Kidney capillary endothelial cell (primary cell): ENCODE measurements around the gene SCN9A.
"Not testable (repeated sequence)": the region's sequence is repeated elsewhere in the genome, so short reads cannot be mapped to it uniquely, and the experiment has no call there.

Source experiments
- DNase-seq: peaks from one replicate; pipeline ENCODE4 v3.0.0-alpha.2; 2018; ENCODE audit warnings: low spot score

Gene SCN9A

DNA sequence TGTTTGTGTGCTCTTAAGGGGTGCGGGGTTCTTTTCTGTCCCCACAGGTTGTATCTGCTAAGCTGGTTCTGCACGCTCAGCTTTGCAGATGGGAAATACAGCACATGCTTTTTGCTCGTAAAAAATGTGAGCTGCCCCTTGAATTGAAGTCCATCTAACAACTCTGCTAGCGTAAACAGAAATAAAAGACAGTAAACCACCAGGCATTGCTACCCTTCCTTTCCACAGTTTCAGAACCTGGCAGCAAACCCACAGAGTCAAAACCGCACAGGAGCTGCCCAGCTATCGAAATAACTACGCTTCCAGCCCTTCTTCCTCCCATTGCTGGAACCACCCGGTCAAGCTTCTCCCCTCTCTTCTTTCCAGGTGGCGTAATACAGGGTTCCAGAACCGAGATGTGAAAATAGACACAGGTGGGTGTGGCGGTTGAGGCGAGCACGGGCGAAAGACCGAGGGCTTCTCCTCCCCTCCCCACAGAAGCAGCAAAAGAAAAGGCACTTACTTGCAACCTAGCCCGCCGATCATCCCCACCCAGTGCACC lies 479 bp downstream of the SCN9A start:
- no peak for DNase-seq

- DNase-seq: no peak
Measured at GRCh38 chr2:166373951-166374350, 1.8 kb downstream of the SCN9A start.

DNA sequence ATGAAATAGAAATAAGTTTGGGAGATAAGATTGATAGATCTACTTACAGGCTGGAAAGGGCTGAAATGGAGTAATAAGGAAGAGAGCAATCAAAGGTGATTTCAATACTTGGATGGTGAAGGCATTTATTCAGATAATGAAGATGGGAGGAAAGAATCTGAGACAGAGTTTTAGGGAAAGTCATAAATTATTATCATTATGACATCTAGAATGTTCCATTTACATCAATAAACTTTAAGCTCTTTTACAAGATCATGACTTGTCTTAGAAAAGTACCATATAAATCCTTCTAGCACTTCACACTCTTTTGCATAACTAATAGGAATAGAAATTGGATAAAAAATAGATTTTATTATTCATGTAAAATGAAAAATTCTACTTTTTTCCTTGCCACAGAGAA lies 2.2 kb downstream of the SCN9A start:
- DNase-seq: no peak

GRCh38 chr2:166373105-166373504 lies 2.6 kb downstream of the SCN9A start:
- DNase-seq: no peak

DNA sequence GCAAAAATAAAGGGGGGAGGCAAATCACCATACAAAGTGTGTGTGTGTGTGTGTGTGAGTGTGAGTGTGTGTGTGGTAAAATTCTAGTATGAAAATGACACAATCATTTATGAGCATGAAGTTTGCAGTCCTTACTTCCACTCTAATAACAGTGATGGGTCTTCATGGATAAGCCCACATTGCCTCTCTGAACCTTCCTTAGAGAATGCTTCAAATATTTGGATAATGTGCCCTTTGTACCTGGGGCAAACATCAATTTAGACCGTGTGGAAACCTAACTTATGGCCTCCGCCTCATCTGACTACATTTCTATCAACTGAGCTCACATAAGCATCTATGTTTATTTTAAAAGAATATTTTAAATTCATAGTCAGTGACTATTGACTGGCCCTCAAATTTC lies 3.7 kb downstream of the SCN9A start:
- no peak for DNase-seq

- no peak for DNase-seq
Measured at GRCh38 chr2:166365803-166366420, 9.8 kb downstream of the SCN9A start.

DNA sequence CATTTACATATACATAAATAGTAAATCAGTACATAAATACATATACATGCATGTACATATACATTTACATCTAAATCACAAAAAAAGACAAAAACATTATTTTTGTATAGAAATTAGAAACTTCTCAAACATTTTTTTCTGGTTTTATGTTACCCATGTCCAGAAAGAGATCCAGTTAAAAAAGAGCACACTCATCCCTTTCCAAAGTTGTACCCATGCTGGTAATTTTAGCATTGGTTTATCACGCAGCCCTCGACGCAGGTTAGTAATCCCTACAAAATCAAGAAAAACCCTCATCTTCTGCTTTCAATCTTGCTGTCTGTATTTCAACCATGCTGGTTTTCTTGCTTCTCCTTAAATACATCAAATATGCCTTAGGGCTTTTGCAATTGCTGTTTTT lies 10.5 kb downstream of the SCN9A start:
- DNase-seq: no peak

DNA sequence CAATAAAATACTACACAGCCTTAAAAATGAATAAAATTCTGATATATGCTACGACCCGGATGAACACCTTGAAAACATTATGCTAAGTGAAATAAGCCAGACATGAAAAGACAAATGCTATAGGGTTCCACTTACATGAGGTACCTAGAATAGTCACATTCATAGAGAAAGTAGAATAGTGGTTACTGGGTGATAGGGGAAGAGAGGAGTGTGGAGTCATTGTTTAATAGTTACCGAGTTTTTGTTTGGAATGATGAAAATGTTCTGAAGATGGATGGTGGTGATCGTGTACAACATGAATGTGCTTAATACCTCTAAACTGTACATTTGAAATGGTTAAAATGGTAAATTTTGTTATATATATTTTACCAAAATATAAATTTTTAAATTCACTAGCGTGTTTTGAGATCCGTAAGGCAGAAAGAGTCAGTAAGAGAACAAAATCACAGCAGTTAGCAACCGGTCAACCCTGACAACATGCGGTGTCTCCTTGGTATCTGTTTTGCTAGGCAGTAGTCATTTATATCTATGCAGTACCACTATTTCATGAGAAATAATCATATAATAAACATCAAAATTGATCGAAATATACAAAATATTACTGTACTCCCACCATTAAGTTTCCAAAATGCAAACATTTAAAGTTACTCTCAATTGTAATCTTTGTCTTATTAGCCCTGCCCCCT lies 11.1 kb downstream of the SCN9A start:
- DNase-seq: no peak

DNA sequence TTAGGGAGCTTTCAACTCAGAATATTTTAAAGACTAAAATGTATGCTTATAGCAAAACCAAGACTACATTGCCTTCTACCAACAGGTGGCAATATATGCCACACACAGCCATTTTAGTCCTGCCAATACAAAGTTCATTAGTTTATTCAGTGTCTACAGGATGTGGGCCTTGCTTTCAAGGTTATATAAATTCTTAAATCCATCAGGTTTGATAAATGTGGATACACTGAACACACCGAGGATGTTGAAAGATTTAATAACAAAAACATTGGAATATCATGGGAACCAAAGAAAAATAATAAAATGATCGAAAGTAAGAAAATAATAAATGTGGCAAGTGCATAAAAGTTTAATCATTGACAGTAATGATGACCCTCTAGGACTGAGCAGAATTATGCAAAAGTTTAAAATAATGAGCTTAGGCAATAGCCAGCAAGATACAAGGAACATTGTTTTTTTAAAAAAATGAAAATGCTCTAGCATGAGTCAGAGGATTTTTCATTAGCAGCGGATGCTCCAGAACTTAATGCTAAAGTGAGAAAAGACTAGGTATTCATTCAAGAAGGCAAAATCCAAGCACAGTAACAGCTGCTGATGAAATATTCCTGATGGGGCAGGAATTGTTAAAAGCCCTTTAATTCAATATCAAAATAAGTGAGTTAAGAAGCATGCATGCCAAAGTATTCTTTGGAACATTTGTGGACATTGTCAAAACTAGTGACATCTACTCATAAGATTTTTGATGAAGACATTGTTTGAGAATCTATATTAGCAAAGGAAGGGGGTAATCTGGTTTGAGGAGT lies 14.2 kb downstream of the SCN9A start:
- peak; percentile 57 for DNase-seq

DNA sequence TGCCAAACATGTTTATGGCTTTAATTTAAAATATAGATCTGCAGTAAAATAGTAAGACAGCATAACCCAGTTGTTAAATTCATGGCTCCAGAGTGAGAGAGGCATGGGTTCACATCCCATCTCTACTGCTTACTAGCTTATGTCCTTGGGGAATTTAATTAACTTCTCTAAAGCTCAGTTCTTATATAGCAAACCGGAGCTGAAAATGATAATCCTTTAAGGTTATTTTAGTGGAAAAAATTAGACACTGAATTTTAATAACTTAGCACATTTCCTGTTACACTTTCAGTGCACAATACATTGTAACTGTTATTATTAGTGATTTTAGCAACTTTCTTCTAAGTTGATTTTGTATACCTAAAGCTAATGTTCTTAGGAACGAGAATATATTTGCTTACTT lies 14.8 kb downstream of the SCN9A start:
- no peak for DNase-seq

DNA sequence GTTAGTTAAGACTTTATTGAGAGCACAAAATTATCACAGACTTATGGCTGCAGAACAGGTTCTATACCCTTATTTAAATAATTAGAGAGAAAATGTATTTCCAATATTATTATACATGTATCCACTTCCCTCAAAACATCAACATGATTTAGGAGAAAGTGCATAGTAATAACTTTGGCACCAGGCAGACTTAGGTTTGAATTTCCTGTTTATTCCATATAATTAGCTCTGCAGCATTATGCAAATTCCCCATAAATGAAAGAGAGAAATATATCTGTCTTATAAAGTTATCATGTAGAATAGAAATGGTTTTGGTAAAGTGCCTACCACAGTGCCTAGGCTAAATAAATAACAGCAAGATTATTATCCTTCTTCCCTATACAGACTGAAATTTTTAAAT lies 15.3 kb downstream of the SCN9A start:
- DNase-seq: no peak

- DNase-seq: not testable (repeated sequence)
Measured at GRCh38 chr2:166357950-166358321, 17.8 kb downstream of the SCN9A start.

- no peak for DNase-seq
Measured at GRCh38 chr2:166357068-166357949, 18.4 kb downstream of the SCN9A start.

GRCh38 chr2:166351319-166351718 lies 24.4 kb downstream of the SCN9A start:
- DNase-seq: no peak

- no peak for DNase-seq
Measured at GRCh38 chr2:166350525-166350924, 25.2 kb downstream of the SCN9A start.

DNA sequence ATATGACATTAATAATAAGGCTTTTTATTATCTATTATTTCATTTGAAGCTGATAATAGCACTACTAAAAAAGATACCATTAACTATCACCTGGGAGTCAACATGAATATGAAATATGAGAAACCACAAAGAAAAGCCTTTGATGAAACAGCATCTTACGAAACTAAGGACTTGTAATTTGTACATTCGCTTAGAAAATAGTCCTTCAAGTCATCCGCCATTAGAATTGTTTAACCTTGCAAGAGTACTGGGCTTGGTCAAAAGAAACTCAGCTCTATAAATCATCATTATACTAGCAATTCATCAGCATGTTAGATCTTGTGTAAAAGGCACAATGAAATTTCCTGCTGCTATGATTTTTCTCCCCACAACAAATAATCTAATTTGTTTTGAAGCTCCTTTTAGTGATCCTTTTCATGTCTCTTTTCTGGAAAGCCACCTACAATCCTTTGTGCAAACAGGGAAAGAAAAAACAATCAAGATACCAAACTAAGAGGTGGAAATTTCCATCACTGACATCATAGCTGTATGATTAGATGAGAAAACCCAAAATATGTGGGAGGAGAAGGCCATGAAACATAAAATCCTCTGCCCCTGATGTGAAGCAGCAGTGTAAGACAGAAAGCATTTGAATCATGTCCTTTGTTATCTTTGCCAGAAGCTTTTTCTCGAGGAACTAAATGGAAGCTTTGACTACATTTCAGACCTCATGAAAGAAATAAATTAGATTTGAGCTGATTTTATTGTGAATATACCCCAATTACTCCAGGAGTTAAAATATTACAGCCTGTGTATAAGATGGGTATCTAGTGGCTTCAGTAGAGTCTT lies 31.2 kb downstream of the SCN9A start:
- DNase-seq: no peak

- DNase-seq: no peak
Measured at GRCh38 chr2:166343467-166343866, 32.3 kb downstream of the SCN9A start.

DNA sequence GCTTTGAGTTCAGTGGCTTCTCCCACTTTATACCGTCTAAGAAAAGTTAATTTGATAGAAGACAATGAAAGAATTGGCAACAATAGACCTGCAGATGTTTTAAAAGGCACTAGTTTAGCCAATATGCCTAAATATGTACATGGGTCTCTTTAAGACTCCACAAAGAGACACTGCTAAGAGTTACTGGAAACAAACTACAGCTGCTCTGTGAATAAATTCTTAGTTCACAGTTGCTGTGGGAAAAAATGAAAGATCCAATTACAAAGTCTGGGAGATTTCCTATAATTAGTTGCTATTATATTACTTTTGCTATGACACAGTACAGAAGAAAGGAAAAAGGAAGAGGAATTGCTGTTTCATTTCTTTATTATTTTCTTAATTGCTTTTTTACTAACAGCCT lies 34.3 kb downstream of the SCN9A start:
- no peak for DNase-seq

DNA sequence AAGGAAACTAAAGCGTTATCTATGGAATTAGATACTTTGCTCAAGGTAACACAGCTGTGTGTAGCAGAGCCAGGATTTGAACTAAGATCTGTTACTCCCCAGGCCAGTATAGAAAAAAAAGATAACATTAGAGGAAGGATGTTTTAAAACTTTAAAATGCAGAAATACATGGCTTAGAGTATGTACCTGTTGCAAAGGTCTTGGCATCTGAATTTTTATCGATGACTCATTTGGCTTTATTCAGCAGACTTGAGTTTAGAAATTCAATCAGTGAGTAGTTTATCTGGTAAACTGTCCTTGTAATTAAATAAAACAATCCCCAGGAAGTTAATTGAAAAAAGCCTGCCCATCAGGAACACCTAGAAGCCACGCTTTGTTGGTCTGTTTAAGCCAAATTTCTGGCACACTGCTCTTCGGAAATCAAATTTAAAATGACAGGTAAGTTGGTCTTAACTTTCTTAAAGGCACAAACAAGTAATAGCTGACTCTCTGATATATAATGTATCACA lies 36.9 kb downstream of the SCN9A start:
- no peak for DNase-seq

GRCh38 chr2:166337932-166338331 lies 37.8 kb downstream of the SCN9A start:
- DNase-seq: no peak

DNA sequence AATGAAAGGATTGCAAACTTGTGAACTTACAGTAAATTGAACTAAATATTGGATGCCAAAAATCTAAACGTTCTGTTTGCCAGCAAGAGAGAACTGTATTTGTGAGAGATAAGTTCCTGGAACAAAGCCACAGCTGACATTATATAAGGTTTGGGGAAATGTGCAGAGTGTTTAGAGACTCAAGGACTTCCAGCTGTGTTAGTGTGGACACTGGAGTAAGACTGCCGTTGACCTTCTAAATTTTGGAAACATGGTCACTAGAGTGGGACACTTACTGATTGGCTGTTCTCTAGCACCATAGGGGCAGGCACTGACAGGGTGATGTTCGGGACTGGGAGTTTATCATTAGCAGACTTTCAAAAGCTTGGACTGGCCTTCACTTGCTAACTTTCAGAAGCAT lies 40.5 kb downstream of the SCN9A start:
- DNase-seq: no peak
